Neural crest cell (in vitro differentiated cells): Measurements from ENCODE around the gene GMNN. TPM values are rescaled to one million over a fixed set of nuclear protein-coding genes. Genes with fewer than 3 reads are reported as not detected.
"Not testable (repeated sequence)": the region's sequence is repeated elsewhere in the genome, so short reads cannot be mapped to it uniquely, and the experiment has no call there.

Source experiments
- DNase-seq: peaks from one replicate; pipeline ENCODE4 v3.0.0; 2021; ENCODE audit warnings: low read depth, mixed read lengths, low spot score
- H3K27ac Mint-ChIP-seq: one replicate; pipeline ENCODE4 v1.8.0; 2021; ENCODE audit warnings: mild to moderate bottlenecking, mixed read lengths; ENCODE audit not compliant: unreplicated experiment
- H3K27me3 Mint-ChIP-seq: 2 replicates; pipeline ENCODE4 v1.8.0; 2021; ENCODE audit warnings: low read depth, mild to moderate bottlenecking, mixed read lengths
- H3K36me3 Mint-ChIP-seq: 2 replicates; pipeline ENCODE4 v1.8.0; 2021; ENCODE audit warnings: low read depth, mild to moderate bottlenecking, mixed read lengths
- H3K4me1 Mint-ChIP-seq: 2 replicates; pipeline ENCODE4 v1.8.0; 2021; ENCODE audit warnings: mixed read lengths
- H3K4me3 Mint-ChIP-seq: one replicate; pipeline ENCODE4 v1.8.0; 2021; ENCODE audit warnings: mild to moderate bottlenecking, mixed read lengths
- H3K9me3 Mint-ChIP-seq: 2 replicates; pipeline ENCODE4 v1.8.0; 2021; ENCODE audit warnings: mixed read lengths
- CTCF ChIP-seq: fragments of 200-600 bp; sonication (generic); conservative IDR thresholded peaks from 2 replicates; pipeline ENCODE4 v1.5.0; 2021; ENCODE audit warnings: antibody characterized with exemption, mild to moderate bottlenecking
- long read RNA-seq: library from polyadenylated mRNA; unstranded; transcript quantifications from one replicate; pipeline ENCODE4 v2.0.0, GENCODE V29; 2020
- total RNA-seq: library from RNA; stranded (reverse); gene quantifications from 2 replicates; pipeline ENCODE4 v1.2.1, GENCODE V29; 2021

The GMNN gene
- total RNA-seq = 112 and 118 TPM in 2 replicates
- long read RNA-seq, transcript GMNN-201 (7 exons, 1,262 nt) = major isoform, 108 of 185 reads
- long read RNA-seq, transcript GMNN-202 (7 exons, 1,133 nt) = minor isoform, 56 of 185 reads
- long read RNA-seq, partial matches to known transcripts = 4 of 185 reads
- long read RNA-seq, other reads (novel, unspliced or antisense) = 15 of 185 reads

- H3K9me3 Mint-ChIP-seq = no peaks in the 10 kb centered on the region
- H3K4me3 Mint-ChIP-seq = peak within 1 kb of the TSS; percentile 100
- TF ChIP-seq CTCF = no peak
- H3K27me3 Mint-ChIP-seq = no peaks in the 10 kb centered on the region
- H3K36me3 Mint-ChIP-seq = peaks cover 7% of the 10 kb centered on the region
- DNase-seq = peak; percentile 98
- peak within 1 kb of the TSS; percentile 100 for H3K27ac Mint-ChIP-seq
- H3K4me1 Mint-ChIP-seq = peaks cover 49% of the 10 kb centered on the region
Observed at GRCh38 chr6:24774696-24775519, at the start of gene GMNN. Gene GMNN (plus strand): TSS chr6:24774937. CDS start chr6:24777247, 2,310 bp downstream.

- H3K36me3 Mint-ChIP-seq = peaks cover 11% of the 10 kb centered on the region
- peaks cover 15% of the 10 kb centered on the region for H3K27me3 Mint-ChIP-seq
- H3K4me1 Mint-ChIP-seq, H3K4me3 Mint-ChIP-seq, H3K27ac Mint-ChIP-seq, DNase-seq: not testable (repeated sequence)
- peaks cover 18% of the 10 kb centered on the region for H3K9me3 Mint-ChIP-seq
Observed at GRCh38 chr6:24730653-24731052, 44.1 kb upstream of the GMNN start.

- DNase-seq, H3K4me3 Mint-ChIP-seq, H3K27ac Mint-ChIP-seq, H3K4me1 Mint-ChIP-seq: not testable (repeated sequence)
- Mint-ChIP-seq H3K36me3 (peaks cover 11% of the 10 kb centered on the region), H3K9me3 (peaks cover 18% of the 10 kb centered on the region), H3K27me3 (peaks cover 15% of the 10 kb centered on the region)
Observed at GRCh38 chr6:24731456-24732134, 43.1 kb upstream of the GMNN start.

GRCh38 chr6:24734166-24734565 lies 40.6 kb upstream of the GMNN start:
- no peak overlapping the region for H3K27ac Mint-ChIP-seq

GRCh38 chr6:24734710-24735109 lies 40.0 kb upstream of the GMNN start:
- not testable (repeated sequence) for H3K4me3 Mint-ChIP-seq, H3K4me1 Mint-ChIP-seq, H3K27ac Mint-ChIP-seq, DNase-seq, H3K27me3 Mint-ChIP-seq, H3K36me3 Mint-ChIP-seq
- H3K9me3 Mint-ChIP-seq = peaks cover 14% of the 10 kb centered on the region

More at GRCh38 chr6:24734166-24734565, 40.6 kb upstream of the GMNN start:
- Mint-ChIP-seq H3K4me1 (no peaks in the 10 kb centered on the region), H3K27me3 (peaks cover 5% of the 10 kb centered on the region), H3K36me3 (peaks cover 9% of the 10 kb centered on the region), H3K9me3 (peaks cover 14% of the 10 kb centered on the region), H3K4me3 (no peak overlapping the region)
- DNase-seq = no peak
- TF ChIP-seq CTCF = no peak

- no peak overlapping the region for H3K4me3 Mint-ChIP-seq
- no peak for TF ChIP-seq CTCF
- no peaks in the 10 kb centered on the region for H3K9me3 Mint-ChIP-seq
- no peaks in the 10 kb centered on the region for H3K36me3 Mint-ChIP-seq
- H3K27ac Mint-ChIP-seq = no peak overlapping the region
- DNase-seq = no peak
- no peaks in the 10 kb centered on the region for H3K4me1 Mint-ChIP-seq
- peaks cover 5% of the 10 kb centered on the region for H3K27me3 Mint-ChIP-seq
Observed at GRCh38 chr6:24738741-24739140, 36.0 kb upstream of the GMNN start.
